H9 (cell line): ENCODE results near the gene CDC37L1. TPM values are rescaled to one million over a fixed set of nuclear protein-coding genes. Genes with fewer than 3 reads are reported as not detected.

Source experiments
- DNase-seq: peaks from one replicate; pipeline ENCODE4 v3.0.0-alpha.2; 2017
- H2AFZ ChIP-seq: one replicate; pipeline ENCODE4 v1.6.1; 2013; ENCODE audit warnings: mild to moderate bottlenecking, low read length, control low read depth, moderate library complexity
- H2AK5ac ChIP-seq: 2 replicates; pipeline ENCODE4 v1.6.1; 2013; ENCODE audit warnings: low read length, control low read depth, mixed read lengths; ENCODE audit not compliant: insufficient read length
- H2BK120ac ChIP-seq: one replicate; pipeline ENCODE4 v1.6.1; 2013; ENCODE audit warnings: low read depth, mild to moderate bottlenecking, low read length, control low read depth, inconsistent platforms; ENCODE audit not compliant: poor library complexity, severe bottlenecking
- H2BK12ac ChIP-seq: 2 replicates; pipeline ENCODE4 v1.6.1; 2013; ENCODE audit warnings: low read length, control low read depth, mixed read lengths, low read depth; ENCODE audit not compliant: insufficient read length
- H2BK15ac ChIP-seq: 2 replicates; pipeline ENCODE4 v1.6.1; 2013; ENCODE audit warnings: low read depth, low read length, control low read depth
- H2BK20ac ChIP-seq: one replicate; pipeline ENCODE4 v1.6.1; 2013; ENCODE audit warnings: low read depth, mild to moderate bottlenecking, low read length, control low read depth, inconsistent platforms; ENCODE audit not compliant: poor library complexity, severe bottlenecking
- H2BK5ac ChIP-seq: 2 replicates; pipeline ENCODE4 v1.6.1; 2013; ENCODE audit warnings: low read length, control low read depth, mixed read lengths; ENCODE audit not compliant: insufficient read length
- H3K14ac ChIP-seq: 2 replicates; pipeline ENCODE4 v1.6.1; 2013; ENCODE audit warnings: low read length, control low read depth; ENCODE audit not compliant: insufficient read depth
- H3K18ac ChIP-seq: 2 replicates; pipeline ENCODE4 v1.6.1; 2013; ENCODE audit warnings: low read depth, mild to moderate bottlenecking, mixed read lengths, low read length, control low read depth; ENCODE audit not compliant: insufficient read length
- H3K23ac ChIP-seq: 2 replicates; pipeline ENCODE4 v1.6.1; 2013; ENCODE audit warnings: low read length, control low read depth, mixed read lengths, low read depth; ENCODE audit not compliant: insufficient read length
- H3K23me2 ChIP-seq: 2 replicates; pipeline ENCODE4 v1.6.1; 2013; ENCODE audit warnings: low read depth, mild to moderate bottlenecking, mixed read lengths, low read length, control low read depth; ENCODE audit not compliant: insufficient read length, poor library complexity, severe bottlenecking
- H3K27ac ChIP-seq: 2 replicates; pipeline ENCODE4 v1.5.1; 2013; ENCODE audit warnings: low read length, control low read depth, mixed read lengths, low read depth; ENCODE audit not compliant: insufficient read length
- H3K27me3 ChIP-seq: 2 replicates; pipeline ENCODE4 v1.6.1; 2013; ENCODE audit warnings: low read length, control low read depth, inconsistent platforms; ENCODE audit not compliant: insufficient read depth
- H3K4ac ChIP-seq: 2 replicates; pipeline ENCODE4 v1.6.1; 2013; ENCODE audit warnings: low read depth, mild to moderate bottlenecking, control low read depth, inconsistent platforms, low read length, moderate library complexity
- H3K4me1 ChIP-seq: 2 replicates; pipeline ENCODE4 v1.6.1; 2013; ENCODE audit warnings: low read length, control low read depth, inconsistent platforms; ENCODE audit not compliant: insufficient read depth
- H3K4me2 ChIP-seq: 2 replicates; pipeline ENCODE4 v1.6.1; 2013; ENCODE audit warnings: low read length, control low read depth, mixed read lengths; ENCODE audit not compliant: insufficient read length, insufficient read depth
- H3K56ac ChIP-seq: 2 replicates; pipeline ENCODE4 v1.6.1; 2013; ENCODE audit warnings: low read depth, mild to moderate bottlenecking, mixed read lengths, low read length, control low read depth; ENCODE audit not compliant: insufficient read length
- H3K79me1 ChIP-seq: 2 replicates; pipeline ENCODE4 v1.6.1; 2013; ENCODE audit warnings: low read depth, mild to moderate bottlenecking, moderate library complexity, low read length, control low read depth, inconsistent platforms; ENCODE audit not compliant: insufficient read depth, poor library complexity, severe bottlenecking
- H3K79me2 ChIP-seq: 2 replicates; pipeline ENCODE4 v1.6.1; 2013; ENCODE audit warnings: low read length, control low read depth, inconsistent platforms; ENCODE audit not compliant: insufficient read depth
- H3K9ac ChIP-seq: 2 replicates; pipeline ENCODE4 v1.6.1; 2013; ENCODE audit warnings: low read length, control low read depth, mixed read lengths; ENCODE audit not compliant: insufficient read length; ENCODE audit errors: extremely low read depth
- H3K9me3 ChIP-seq: one replicate; pipeline ENCODE4 v1.6.1; 2013; ENCODE audit warnings: low read depth, low read length, inconsistent platforms; ENCODE audit not compliant: control insufficient read depth
- H3T11ph ChIP-seq: one replicate; pipeline ENCODE4 v1.6.1; 2013; ENCODE audit warnings: mild to moderate bottlenecking, low read length, control low read depth, inconsistent platforms
- H4K20me1 ChIP-seq: one replicate; pipeline ENCODE4 v1.6.1; 2013; ENCODE audit not compliant: control insufficient read depth, insufficient read length, insufficient read depth
- H4K5ac ChIP-seq: 2 replicates; pipeline ENCODE4 v1.6.1; 2013; ENCODE audit warnings: low read depth, mild to moderate bottlenecking, mixed read lengths, low read length, control low read depth; ENCODE audit not compliant: insufficient read length
- H4K8ac ChIP-seq: replicated peaks from 2 replicates; pipeline ENCODE4 v1.6.1; 2013; ENCODE audit warnings: low read length, control low read depth, mixed read lengths, low read depth; ENCODE audit not compliant: insufficient read length
- H4K91ac ChIP-seq: 2 replicates; pipeline ENCODE4 v1.6.1; 2013; ENCODE audit warnings: low read depth, mild to moderate bottlenecking, moderate library complexity, mixed read lengths, low read length, control low read depth; ENCODE audit not compliant: insufficient read length
- H3K27ac Mint-ChIP-seq, 3 experiments: 2 replicates in 2 of 3; 3 replicates in 1 of 3; pipeline ENCODE4 v1.8.0; 2020 to 2021; ENCODE audit warnings: mixed read lengths in 3 of 3, mild to moderate bottlenecking in 1 of 3, moderate library complexity in 1 of 3
- H3K27me3 Mint-ChIP-seq: 2 replicates; pipeline ENCODE4 v1.8.0; 2021; ENCODE audit warnings: low read depth, mild to moderate bottlenecking, moderate library complexity, mixed read lengths
- H3K36me3 Mint-ChIP-seq, 3 experiments: 2 replicates in 2 of 3; 3 replicates in 1 of 3; pipeline ENCODE4 v1.8.0; 2020 to 2021; ENCODE audit warnings: low read depth in 3 of 3, mixed read lengths in 3 of 3; ENCODE audit not compliant: insufficient read depth in 1 of 3
- H3K4me1 Mint-ChIP-seq, 2 experiments: 2 replicates each; pipeline ENCODE4 v1.8.0; 2020; ENCODE audit warnings: mixed read lengths in 2 of 2
- H3K4me3 Mint-ChIP-seq, 2 experiments: 2 replicates in 1 of 2; 3 replicates in 1 of 2; pipeline ENCODE4 v1.8.0; 2020 to 2021; ENCODE audit warnings: mild to moderate bottlenecking in 2 of 2, mixed read lengths in 2 of 2, moderate library complexity in 1 of 2
- H3K9me3 Mint-ChIP-seq, 2 experiments: 2 replicates in 1 of 2; 3 replicates in 1 of 2; pipeline ENCODE4 v1.8.0; 2020; ENCODE audit warnings: mild to moderate bottlenecking in 2 of 2, mixed read lengths in 2 of 2, moderate library complexity in 1 of 2
- WGBS: extraction: QIAGEN DNeasy Blood & Tissue Kit; methylation state at CpG from one replicate; pipeline ENCODE4 v1.1.7; 2013; ENCODE audit warnings: missing lambda C conversion rate, low lambda C conversion rate, mixed read lengths; ENCODE audit not compliant: insufficient read length; ENCODE audit errors: extremely low coverage; 5-methylcytosine and 5-hydroxymethylcytosine counted together
- total RNA-seq: library from RNA; stranded (reverse); gene quantifications from 2 replicates; pipeline ENCODE4 v1.2.1, GENCODE V29; 2021
- TF ChIP-seq, protein P1 (sequence below): fragments of 200-600 bp; sonication (generic); conservative IDR thresholded peaks from 3 replicates; pipeline ENCODE4 v1.8.0; 2021; ENCODE audit warnings: antibody characterized with exemption, mild to moderate bottlenecking

Gene CDC37L1
- total RNA-seq, 1 experiment from 2014 or later, result 17.6 TPM

DNA sequence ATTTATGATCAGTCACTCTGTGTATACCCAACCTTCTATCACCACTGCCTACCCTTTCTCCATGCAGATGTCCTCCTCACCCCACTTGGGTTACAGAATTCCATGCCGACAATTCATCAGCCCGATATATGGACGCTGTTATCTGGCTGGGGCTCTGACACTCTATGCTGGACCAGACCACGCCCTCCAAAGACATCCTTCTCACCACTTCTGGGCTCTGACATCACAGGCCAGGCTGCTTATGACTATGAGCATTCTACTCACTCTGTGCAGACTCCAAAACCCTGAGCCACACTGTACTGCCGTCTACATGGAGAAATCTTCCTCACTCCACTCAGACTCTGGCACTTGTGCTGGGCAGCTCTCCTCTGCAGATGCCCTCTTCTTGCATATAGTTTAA is 69.2 kb downstream of the CDC37L1 start:
- Histone ChIP-seq H3K56ac (no peak overlapping the region), H4K91ac (no peak overlapping the region), H3K18ac (no peak overlapping the region), H2AFZ (no peak overlapping the region), H3T11ph (no peak overlapping the region), H3K23ac (no peak overlapping the region), H3K4ac (no peak overlapping the region), H2BK5ac (no peak overlapping the region), H3K79me1 (no peaks in the 10 kb centered on the region), H4K20me1 (no peaks in the 10 kb centered on the region), H3K9ac (no peak overlapping the region), H4K5ac (no peak overlapping the region), H2BK120ac (no peak overlapping the region), H2BK15ac (no peak overlapping the region), H2BK12ac (no peak overlapping the region), H2AK5ac (no peak overlapping the region), H4K8ac (no peak overlapping the region), H3K27ac (no peak overlapping the region), H2BK20ac (no peak overlapping the region), H3K4me2 (no peak overlapping the region), H3K23me2 (no peaks in the 10 kb centered on the region), H3K9me3 (no peaks in the 10 kb centered on the region), H3K14ac (no peak overlapping the region), H3K27me3 (no peaks in the 10 kb centered on the region), H3K79me2 (no peaks in the 10 kb centered on the region), H3K4me1 (no peaks in the 10 kb centered on the region)
- Mint-ChIP-seq H3K4me1 (peaks cover 2% of the 10 kb centered on the region in 2 experiments), H3K27ac (no peak overlapping the region), H3K36me3 (peaks cover 0 to 3% (median 0%) of the 10 kb centered on the region in 3 experiments; a peak in 2 of 7 replicates), H3K4me3 (no peak overlapping the region), H3K9me3 (peaks cover 4% of the 10 kb centered on the region in 2 experiments; a peak in 3 of 5 replicates), H3K27me3 (no peaks in the 10 kb centered on the region)
- TF ChIP-seq, protein P1, sequence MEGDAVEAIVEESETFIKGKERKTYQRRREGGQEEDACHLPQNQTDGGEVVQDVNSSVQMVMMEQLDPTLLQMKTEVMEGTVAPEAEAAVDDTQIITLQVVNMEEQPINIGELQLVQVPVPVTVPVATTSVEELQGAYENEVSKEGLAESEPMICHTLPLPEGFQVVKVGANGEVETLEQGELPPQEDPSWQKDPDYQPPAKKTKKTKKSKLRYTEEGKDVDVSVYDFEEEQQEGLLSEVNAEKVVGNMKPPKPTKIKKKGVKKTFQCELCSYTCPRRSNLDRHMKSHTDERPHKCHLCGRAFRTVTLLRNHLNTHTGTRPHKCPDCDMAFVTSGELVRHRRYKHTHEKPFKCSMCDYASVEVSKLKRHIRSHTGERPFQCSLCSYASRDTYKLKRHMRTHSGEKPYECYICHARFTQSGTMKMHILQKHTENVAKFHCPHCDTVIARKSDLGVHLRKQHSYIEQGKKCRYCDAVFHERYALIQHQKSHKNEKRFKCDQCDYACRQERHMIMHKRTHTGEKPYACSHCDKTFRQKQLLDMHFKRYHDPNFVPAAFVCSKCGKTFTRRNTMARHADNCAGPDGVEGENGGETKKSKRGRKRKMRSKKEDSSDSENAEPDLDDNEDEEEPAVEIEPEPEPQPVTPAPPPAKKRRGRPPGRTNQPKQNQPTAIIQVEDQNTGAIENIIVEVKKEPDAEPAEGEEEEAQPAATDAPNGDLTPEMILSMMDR, result no peak
- no peak for DNase-seq
- no CpG with 5 or more reads among the region's 5 CpGs for WGBS
